Lower leg skin (tissue), 3 donors: ENCODE data around the gene TCEAL5.
"Not testable (repeated sequence)": the region's sequence is repeated elsewhere in the genome, so short reads cannot be mapped to it uniquely, and the experiment has no call there.

Source experiments
- CTCF ChIP-seq, 3 donors: fragments of 450-650 bp; IDR thresholded peaks; one replicate each; pipeline ENCODE4 v1.5.1; 2016; ENCODE audit warnings: antibody characterized with exemption in 3 of 3, mild to moderate bottlenecking in 3 of 3, moderate library complexity in 2 of 3
- POLR2A ChIP-seq, 2 donors: fragments of 450-650 bp; IDR thresholded peaks; one replicate each; pipeline ENCODE4 v1.6.1; 2016 to 2017; ENCODE audit warnings: antibody characterized with exemption in 2 of 2, mild to moderate bottlenecking in 1 of 2, moderate library complexity in 1 of 2

- not testable (repeated sequence) for TF ChIP-seq CTCF, POLR2A (IDR thresholded peaks at IDR 0.05)
Observed at GRCh38 chrX:103235608-103236007, 40.9 kb downstream of the TCEAL5 start.
